NCI-H1694 (cell line): Measurements from ENCODE around the gene TFAP2A.
A peak's percentile ranks its signal among the peaks of the same experiment; 100 is the strongest.

Experiments used
- DNase-seq: peaks from one replicate; lab custom pipeline; 2025; lab: John Stamatoyannopoulos, UW

Gene TFAP2A

DNA sequence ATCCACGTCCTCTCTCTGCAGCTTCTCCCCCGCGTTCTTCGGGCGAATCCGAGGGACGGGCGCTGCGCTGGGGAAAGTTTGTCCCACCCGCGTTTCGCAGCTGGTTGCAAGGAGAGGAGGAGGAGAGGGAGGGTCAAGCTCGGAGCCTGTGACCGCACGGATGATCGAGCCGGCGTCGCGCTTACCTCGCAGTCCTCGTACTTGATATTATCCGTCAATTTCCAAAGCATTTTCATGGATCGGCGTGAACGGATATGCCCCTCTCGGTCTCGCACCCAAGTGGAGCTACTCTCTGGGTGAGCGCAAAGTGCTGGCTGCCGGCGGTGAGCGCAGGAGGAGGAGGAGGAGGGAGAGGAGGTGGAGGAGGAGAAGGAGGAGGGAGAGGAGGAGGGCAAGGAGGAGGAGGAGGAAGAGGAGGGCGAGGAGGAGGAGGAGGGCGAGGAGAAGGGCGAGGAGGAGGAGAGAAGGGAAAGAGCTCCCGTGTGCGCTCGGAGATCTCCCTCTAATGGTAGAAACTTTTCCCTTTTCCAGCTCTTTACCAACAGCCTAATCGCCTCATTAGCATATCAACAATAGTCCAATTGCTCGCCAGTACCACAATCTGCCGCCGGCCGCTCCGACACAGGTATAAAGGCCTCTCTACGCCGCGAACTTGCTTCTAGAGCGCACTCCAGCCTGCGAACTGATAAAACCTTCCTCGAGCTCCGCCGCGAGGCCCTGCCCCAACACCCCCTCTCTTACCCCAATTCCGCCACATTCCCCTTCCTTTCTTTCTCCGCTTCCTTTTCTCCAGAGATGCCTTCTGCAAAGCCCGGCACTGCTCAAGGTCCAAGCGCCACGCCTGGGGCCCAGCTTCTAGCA, at the start of gene TFAP2A:
Gene TFAP2A, minus strand, starts transcription at position 319 of the 861 bp plus-strand sequence. Its CDS starts 83 bp downstream, at position 236.
- DNase-seq: no peak

DNA sequence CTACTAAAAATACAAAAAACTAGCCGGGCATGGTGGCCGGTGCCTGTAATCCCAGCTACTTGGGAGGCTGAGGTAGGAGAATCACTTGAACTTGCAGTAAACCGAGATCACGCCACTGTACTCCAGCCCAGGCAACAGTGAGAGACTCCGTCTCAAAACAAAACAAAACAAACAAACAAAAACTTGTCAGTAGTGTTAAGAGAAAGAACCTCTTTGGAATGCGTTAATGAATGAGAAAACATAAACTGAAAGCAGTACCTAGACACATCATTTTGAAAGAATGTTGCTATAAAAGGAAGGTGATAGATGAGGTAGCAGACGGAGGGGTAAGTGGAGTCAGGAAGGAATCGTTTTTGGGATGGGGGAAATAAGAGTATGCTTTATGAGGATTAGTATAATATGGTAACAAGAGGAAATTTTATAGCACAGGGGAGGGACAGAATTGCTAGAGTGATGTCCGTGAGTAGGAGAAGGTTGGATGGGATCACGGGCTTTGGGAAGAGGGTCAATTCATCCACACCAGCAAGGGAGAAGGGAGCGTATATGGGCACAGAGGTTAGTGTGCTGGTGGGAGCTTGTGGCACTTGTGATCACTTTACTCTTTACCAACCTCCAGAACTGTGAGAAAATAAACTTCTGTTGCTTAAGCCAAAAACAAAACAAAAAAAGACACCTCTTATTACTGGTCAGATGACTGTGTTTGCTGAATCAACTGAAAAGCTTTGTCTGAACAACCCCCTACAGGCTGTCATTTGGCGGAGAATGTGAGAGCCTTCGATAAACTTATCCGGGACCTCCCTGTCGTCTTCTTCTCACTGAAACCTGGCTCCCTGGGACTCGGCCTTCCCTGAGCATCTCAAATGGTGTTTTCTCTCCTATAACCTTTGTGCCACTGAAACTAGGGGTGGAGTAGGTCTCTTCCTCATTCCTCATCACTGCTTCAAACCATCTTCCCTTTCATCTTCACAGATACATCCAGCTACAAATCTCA, 48.9 kb upstream of the TFAP2A start:
- DNase-seq: no peak

GRCh38 chr6:10463040-10463439, 48.2 kb upstream of the TFAP2A start:
- no peak for DNase-seq

DNA sequence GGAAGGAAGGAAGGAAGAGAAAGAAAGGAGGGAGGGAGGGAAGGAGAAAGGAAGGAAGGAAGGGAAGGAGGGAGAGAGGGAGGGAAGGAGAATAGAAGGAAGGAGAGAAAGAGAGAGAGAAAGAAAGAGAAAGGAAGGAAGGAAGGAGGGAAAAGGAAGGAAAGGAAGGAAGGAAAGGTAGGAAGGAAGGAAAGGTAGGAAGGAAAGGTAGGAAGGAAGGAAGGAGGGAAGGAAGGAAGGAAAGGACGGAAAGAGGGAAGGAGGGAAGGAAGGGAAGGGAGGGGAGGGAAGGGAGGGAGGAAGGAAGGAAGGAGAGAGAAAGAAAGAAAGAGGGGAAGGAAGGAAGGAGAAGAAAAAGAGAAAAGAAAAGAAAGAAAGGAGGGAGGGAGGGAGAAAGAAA, 47.0 kb upstream of the TFAP2A start:
- DNase-seq: no peak

DNA sequence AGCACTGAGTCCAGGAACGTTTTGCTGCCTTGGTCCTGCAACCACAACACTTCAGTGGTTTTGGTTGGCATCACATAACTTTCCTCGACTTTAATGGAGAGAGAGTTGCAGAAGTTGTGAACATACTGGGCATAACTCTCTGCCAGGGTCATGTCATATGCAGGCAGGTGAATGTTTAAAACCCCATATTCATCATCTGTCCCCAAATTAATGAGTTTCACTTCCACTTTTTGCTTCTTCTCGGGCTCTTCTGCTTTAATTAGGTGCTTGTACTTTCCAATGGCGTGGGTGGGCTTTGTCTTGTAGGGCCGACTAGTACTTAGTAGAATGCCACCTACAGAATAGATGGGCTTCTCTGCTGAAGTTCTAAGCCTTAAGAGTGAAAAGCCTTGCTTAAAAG, 45.2 kb upstream of the TFAP2A start:
- DNase-seq: no peak

DNA sequence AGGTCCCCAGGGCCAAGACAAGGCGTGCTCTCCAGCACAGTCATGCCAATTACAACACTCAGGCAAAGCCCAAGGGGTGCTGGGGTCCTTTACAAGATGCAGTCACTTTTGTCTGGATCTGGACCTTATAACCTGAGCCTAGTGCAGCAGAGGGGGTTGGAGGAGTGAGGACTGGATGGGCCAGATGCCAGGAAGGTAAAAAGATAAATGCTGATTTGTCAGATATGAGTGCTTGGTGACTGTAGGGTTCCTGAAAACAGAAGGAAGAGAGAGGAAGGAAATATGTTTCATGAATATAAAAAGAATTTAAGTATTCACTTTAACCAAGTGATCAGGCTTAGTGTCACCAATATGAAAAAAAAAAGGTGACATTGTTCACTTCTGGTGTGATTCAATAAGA, 43.4 kb upstream of the TFAP2A start:
- DNase-seq: no peak

- DNase-seq: no peak
Measured at GRCh38 chr6:10453596-10453995, 38.7 kb upstream of the TFAP2A start.

DNA sequence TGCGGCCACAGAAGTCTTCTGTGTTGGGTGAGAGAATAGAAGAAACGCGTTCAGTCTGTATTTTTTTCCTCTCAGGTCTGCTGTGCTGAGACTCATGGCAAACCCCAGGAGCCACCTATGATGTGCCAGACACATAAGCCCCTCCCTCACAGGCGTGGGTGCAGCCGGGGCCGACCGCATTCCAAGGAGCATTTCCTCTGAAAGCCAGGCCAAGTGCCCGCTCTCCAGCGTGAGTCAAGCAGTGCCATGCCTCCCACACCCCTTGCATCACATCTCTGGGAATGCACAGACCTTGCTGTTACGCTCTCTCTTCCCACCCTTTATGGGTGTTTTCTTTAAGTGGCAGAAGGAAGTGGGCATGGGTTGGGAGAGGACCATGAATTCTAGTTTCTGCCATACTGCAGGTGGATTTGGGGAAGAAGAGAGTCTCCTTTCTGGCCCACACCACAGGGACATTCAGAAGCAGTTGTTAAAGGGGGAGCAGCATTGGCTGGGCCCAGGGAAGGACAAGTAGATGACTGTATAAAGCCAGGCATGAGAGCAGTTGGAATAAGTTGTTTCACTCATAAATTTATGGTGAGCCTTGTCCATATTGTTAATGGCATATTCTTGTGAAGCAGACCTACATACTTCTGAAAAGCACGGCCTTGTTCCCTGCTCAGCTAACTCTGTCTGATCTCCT, 37.1 kb upstream of the TFAP2A start:
- no peak for DNase-seq

DNA sequence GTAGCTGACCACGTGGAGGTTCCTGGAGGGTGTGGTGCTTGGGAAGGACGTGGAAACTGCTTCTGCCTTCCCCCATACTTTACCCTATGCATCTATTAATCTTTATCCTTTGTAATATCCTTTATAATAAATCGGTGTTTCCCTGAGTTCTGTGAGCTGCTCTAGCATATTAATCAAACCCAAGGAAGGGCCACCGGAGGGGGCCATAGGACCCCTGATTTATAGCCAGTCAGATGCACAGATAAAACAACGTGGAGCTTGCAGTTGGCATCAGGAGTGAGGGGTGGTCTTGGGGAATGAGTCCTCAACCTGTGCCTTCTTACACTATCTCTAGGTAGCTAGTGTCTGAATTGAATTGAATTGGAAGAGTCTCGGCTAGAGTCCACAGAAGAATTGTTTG, 36.5 kb upstream of the TFAP2A start:
- no peak for DNase-seq

DNA sequence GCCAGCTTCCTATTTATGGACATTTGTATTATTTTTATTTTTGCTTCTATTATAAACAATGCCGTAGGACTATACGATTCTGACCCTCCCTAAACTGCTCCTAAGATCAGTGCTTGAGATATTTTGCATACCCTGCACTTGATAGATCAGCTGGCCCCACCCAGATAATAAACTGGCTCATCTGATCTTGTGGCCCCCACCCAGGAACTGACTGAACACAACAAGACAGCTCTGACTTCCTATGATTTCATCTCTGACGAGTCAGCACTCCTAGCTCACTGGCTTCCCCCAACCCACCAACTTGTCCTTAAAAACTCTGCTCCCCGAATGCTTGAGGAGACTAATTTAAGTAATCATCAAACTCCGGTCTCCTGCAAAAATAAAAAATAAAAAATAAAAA, 34.9 kb upstream of the TFAP2A start:
- no peak for DNase-seq

- DNase-seq: no peak
Measured at GRCh38 chr6:10448096-10448495, 33.2 kb upstream of the TFAP2A start.

DNA sequence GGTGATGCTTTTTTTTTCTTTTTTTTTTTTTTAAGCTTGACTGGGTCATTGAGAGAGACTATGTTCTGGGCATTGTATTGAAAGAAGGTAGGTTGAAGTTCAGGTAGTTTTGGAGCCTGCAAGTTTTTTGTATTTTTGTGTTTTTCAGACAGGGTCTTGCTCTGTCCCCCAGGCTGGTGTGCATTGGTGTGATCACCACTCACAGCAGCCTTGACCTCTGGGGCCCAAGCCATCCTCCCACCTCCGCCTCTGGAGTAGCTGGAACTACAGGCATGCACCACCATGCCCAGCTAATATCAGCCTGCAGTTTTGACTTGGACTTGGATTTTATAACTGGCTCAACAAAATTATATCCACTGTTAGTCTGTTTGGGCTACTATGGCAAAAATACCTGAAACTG, 31.7 kb upstream of the TFAP2A start:
- DNase-seq: no peak

GRCh38 chr6:10441655-10442009, 26.8 kb upstream of the TFAP2A start:
- no peak for DNase-seq

DNA sequence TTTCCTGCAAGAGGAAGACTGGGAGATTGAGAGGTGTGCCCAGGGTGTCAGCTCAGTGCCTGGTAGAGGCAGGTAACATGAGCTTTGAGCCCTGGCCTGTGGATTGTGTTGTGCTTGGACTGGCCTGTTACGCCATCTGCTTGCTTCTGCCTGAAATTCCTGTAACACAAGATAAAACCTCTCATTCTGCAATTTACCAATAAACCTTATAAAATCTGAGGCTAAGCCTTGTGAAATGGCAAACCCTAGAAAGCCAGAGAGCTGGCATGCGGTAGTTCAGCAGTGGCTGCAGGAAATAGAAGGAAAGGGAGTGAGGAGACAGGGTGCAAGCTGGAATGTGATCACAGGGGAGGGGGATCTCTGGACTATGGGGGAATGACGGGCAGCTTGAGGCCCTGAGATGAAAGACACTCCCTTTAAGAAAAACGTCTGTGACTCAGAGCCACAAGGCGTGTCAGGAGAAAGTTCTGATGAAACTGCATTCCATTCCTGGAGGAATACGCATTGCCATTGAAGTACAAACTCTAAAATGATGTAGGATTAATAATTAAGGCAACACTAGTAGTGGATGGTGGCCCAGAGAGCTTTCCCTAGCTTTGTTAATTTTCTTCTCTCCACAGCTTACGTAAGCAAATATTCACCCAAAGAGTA, 26.3 kb upstream of the TFAP2A start:
- DNase-seq: no peak

- no peak for DNase-seq
Measured at GRCh38 chr6:10437891-10438290, 23.0 kb upstream of the TFAP2A start.

GRCh38 chr6:10434235-10434634, 19.4 kb upstream of the TFAP2A start:
- DNase-seq: no peak

DNA sequence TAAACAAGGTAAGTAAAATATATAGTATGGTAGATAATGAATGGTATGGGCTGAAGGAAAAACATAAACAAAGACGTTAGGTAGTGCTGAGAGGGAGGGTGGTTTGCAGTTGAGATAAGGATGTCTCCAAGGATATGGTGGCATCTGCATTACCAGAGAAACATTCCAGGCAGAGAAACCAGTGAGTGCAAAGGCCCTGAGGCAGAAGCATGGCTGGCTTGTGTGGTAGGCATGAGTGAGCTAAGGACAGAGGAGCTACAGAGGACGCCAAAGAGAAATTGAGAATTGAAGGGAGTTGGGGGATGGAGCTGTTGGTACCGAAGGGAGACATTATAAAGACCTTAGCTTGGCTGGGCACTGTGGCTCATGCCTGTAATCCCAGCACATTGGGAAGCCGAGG, 18.4 kb upstream of the TFAP2A start:
- no peak for DNase-seq

GRCh38 chr6:10431423-10432164, 16.7 kb upstream of the TFAP2A start:
- DNase-seq: no peak

DNA sequence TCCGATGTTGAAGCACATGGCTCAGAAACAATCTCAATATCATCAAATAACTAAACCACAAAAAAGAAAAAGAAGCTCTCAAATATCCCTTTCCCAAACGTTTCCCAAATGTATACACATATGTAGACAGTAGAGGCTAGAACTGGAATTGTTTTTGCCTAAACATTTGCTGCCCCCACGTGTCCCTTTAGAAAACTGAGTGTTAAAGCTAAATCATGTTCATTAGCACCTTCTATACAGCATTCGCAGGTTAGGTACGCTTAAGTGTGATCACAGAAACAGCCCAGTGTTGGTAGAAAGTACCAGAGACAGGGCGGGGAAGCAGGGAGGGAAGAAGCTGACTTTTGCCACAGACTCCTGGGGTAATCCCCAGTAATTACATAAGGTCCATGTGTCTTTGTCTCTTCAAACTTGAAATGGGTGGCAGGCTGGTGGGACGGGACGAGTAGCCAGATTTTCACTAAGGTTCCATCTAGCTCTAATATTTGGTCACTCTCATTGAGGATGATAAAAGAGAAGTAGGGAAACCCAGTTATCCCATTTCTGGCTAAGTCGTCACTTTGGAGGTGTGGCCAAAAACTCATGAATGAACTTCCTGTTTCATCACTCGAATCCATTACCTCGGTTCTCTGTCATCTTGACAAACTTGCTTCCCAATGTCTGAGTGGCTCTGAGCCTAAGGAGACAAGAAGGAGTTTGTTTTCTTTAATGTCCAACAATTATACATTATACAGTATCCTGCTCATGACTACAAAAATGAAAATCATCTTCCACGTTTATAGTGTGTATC, 15.0 kb upstream of the TFAP2A start:
- DNase-seq: peak; percentile 66

GRCh38 chr6:10426781-10427279, 12.0 kb upstream of the TFAP2A start:
- DNase-seq: no peak
